PC-9 (cell line): Measurements from ENCODE around the gene LRRC1. TPM values are rescaled to one million over a fixed set of nuclear protein-coding genes. Genes with fewer than 3 reads are reported as not detected.

Source experiments
- BruUV-seq: library from RNA; stranded (reverse); fragments of 400-500 nt; replicated peaks from 2 replicates; lab custom pipeline; 2021; lab: Mats Ljungman, UMichigan
- CTCF ChIA-PET: fragments of 300-600 bp; sonication (Branson Sonifier 250); formaldehyde crosslinking; loops from one replicate; lab custom pipeline; 2022; ENCODE audit warnings: antibody characterized with exemption; lab: Charles Lee
- POLR2A ChIA-PET: fragments of 300-600 bp; sonication (Branson Sonifier 250); formaldehyde crosslinking; loops from one replicate; lab custom pipeline; 2022; ENCODE audit warnings: antibody characterized with exemption; ENCODE audit not compliant: unreplicated experiment; lab: Charles Lee
- DNase-seq, 2 experiments: peaks; one replicate each; pipeline versions ENCODE4 v3.0.0 to v3.0.0-alpha.2; 2015 to 2022; ENCODE audit warnings: mixed read lengths in 1 of 2
- H2AFZ ChIP-seq: fragments of 200-600 bp; sonication (generic); 2 replicates; pipeline ENCODE4 v1.8.1; 2017; ENCODE audit warnings: antibody characterized with exemption
- H3F3A ChIP-seq: fragments of 200-600 bp; sonication (generic); 2 replicates; pipeline ENCODE4 v1.8.1; 2017; ENCODE audit warnings: antibody characterized with exemption, mild to moderate bottlenecking, low read depth; ENCODE audit not compliant: insufficient read depth
- H3K27ac ChIP-seq: fragments of 200-600 bp; sonication (generic); 2 replicates; pipeline ENCODE4 v1.6.1; 2016; ENCODE audit warnings: mixed run types
- H3K27me3 ChIP-seq: fragments of 200-600 bp; sonication (generic); 2 replicates; pipeline ENCODE4 v1.6.1; 2016; ENCODE audit warnings: low read depth, mixed run types; ENCODE audit not compliant: insufficient read depth
- H3K36me3 ChIP-seq: fragments of 200-600 bp; sonication (generic); 2 replicates; pipeline ENCODE4 v1.6.1; 2016; ENCODE audit warnings: low read depth, mixed run types
- H3K4me1 ChIP-seq: fragments of 200-600 bp; sonication (generic); replicated peaks from 2 replicates; pipeline ENCODE4 v1.6.1; 2016; ENCODE audit warnings: mixed run types; ENCODE audit not compliant: insufficient read depth
- H3K4me2 ChIP-seq: fragments of 200-600 bp; sonication (generic); 2 replicates; pipeline ENCODE4 v1.6.1; 2017; ENCODE audit warnings: mixed run types
- H3K4me3 ChIP-seq: fragments of 200-600 bp; sonication (generic); 2 replicates; pipeline ENCODE4 v1.6.1; 2016; ENCODE audit warnings: mixed run types
- H3K79me2 ChIP-seq: fragments of 200-600 bp; sonication (generic); 2 replicates; pipeline ENCODE4 v1.6.1; 2017; ENCODE audit warnings: low read depth, mixed run types
- H3K9me2 ChIP-seq: fragments of 200-600 bp; sonication (generic); 2 replicates; pipeline ENCODE4 v1.8.1; 2017; ENCODE audit warnings: mild to moderate bottlenecking; ENCODE audit not compliant: insufficient read depth
- H3K9me3 ChIP-seq: fragments of 200-600 bp; sonication (generic); 2 replicates; pipeline ENCODE4 v1.8.1; 2016; ENCODE audit warnings: low read depth; ENCODE audit not compliant: insufficient read depth
- H4K20me1 ChIP-seq: fragments of 200-600 bp; sonication (generic); 2 replicates; pipeline ENCODE4 v1.8.1; 2017; ENCODE audit not compliant: insufficient read depth
- CTCF ChIP-seq: fragments of 200-600 bp; sonication (generic); conservative IDR thresholded peaks from 2 replicates; pipeline ENCODE4 v1.6.1; 2017; ENCODE audit warnings: mixed run types, antibody characterized with exemption, mild to moderate bottlenecking, moderate library complexity
- EZH2 ChIP-seq: fragments of 200-600 bp; sonication (generic); IDR thresholded peaks from 2 replicates; pipeline ENCODE4 v1.8.0; 2017; ENCODE audit warnings: antibody characterized with exemption, low read depth
- intact Hi-C: fragments of 100-400 bp; cut with micrococcal nuclease; formaldehyde crosslinking; loops from one replicate; pipeline ENCODE4 v1.10.0; 2022; ENCODE audit not compliant: unreplicated experiment
- total RNA-seq: library from RNA; stranded (reverse); gene quantifications from 2 replicates; pipeline ENCODE4 v1.2.3, GENCODE V29; 2021

The LRRC1 gene
- total RNA-seq, 1 experiment from 2014 or later: 26.4 TPM

GRCh38 chr6:53795340-53795701, 516 bp downstream of the LRRC1 start:
- ChIA-PET CTCF (interaction anchor here (0.8 to 5.0 kb wide), 2 partner anchors 71 to 161 kb away, joined by 4 to 23 read pairs; no protein-coding TSS in a partner anchor), POLR2A (interaction anchor here (0.5 to 1.1 kb wide), 3 partner anchors 67 to 180 kb away, joined by 3 to 6 read pairs (median 3); no protein-coding TSS in a partner anchor)
- BruUV-seq: TSS peak; percentile 19
- H3K4me3 ChIP-seq: peak overlapping the region; percentile 86
- intact Hi-C loops: loop anchor here (1.0 to 10.0 kb wide), 3 partner anchors 132 to 301 kb away; no protein-coding TSS in a partner anchor
- 0 out of 2 replicates have a peak, but pooled peaks cover under 1% of the 10 kb centered on the region for H3K9me3 ChIP-seq
- peak overlapping the region; percentile 85 for H3K4me2 ChIP-seq
- H4K20me1 ChIP-seq: peaks cover 4% of the 10 kb centered on the region; the same call in 1 of the 2 replicates
- H3F3A ChIP-seq: peaks cover 19% of the 10 kb centered on the region
- H3K4me1 ChIP-seq: peaks cover 32% of the 10 kb centered on the region
- H2AFZ ChIP-seq: peak overlapping the region; percentile 92
- no peaks in the 10 kb centered on the region for H3K36me3 ChIP-seq
- peak overlapping the region; percentile 70 for H3K27ac ChIP-seq
- H3K27me3 ChIP-seq: no peaks in the 10 kb centered on the region
- no peaks in the 10 kb centered on the region for H3K9me2 ChIP-seq
- H3K79me2 ChIP-seq: peaks cover 55% of the 10 kb centered on the region
- peak in 1 of 2 experiments; percentile 36 for DNase-seq
- TF ChIP-seq CTCF: no peak
- TF ChIP-seq EZH2: no peak

GRCh38 chr6:53795702-53796450, 1.1 kb downstream of the LRRC1 start:
- Histone ChIP-seq H2AFZ (peak overlapping the region; percentile 92), H3K9me3 (no peaks in the 10 kb centered on the region), H3K36me3 (no peaks in the 10 kb centered on the region), H3F3A (peaks cover 19% of the 10 kb centered on the region), H3K27me3 (no peaks in the 10 kb centered on the region), H4K20me1 (peaks cover 4% of the 10 kb centered on the region; the same call in 1 of the 2 replicates), H3K27ac (peak overlapping the region; percentile 70), H3K4me1 (peaks cover 32% of the 10 kb centered on the region), H3K4me2 (peak overlapping the region; percentile 85), H3K79me2 (peaks cover 61% of the 10 kb centered on the region), H3K9me2 (no peaks in the 10 kb centered on the region), H3K4me3 (peak overlapping the region; percentile 86)
- POLR2A ChIA-PET: interaction anchor here (0.5 to 1.1 kb wide), 3 partner anchors 72 to 248 kb away, joined by 3 to 6 read pairs (median 4); no protein-coding TSS in a partner anchor
- no peak for TF ChIP-seq EZH2
- no peak for TF ChIP-seq CTCF
- CTCF ChIA-PET: interaction anchor here (0.8 to 5.0 kb wide), 3 partner anchors 68 to 160 kb away, joined by 3 to 23 read pairs (median 4); no protein-coding TSS in a partner anchor
- peak; percentile 48 to 54 for DNase-seq
- BruUV-seq: no TSS peak
- intact Hi-C loops: loop anchor here (1.0 to 10.0 kb wide), 3 partner anchors 131 to 301 kb away; no protein-coding TSS in a partner anchor

GRCh38 chr6:53796451-53796780, 1.6 kb downstream of the LRRC1 start:
- H3K4me3 ChIP-seq: peak overlapping the region; percentile 86
- H3K9me2 ChIP-seq: no peaks in the 10 kb centered on the region
- CTCF ChIA-PET: interaction anchor here (0.8 to 5.0 kb wide), 3 partner anchors 68 to 160 kb away, joined by 3 to 23 read pairs (median 4); no protein-coding TSS in a partner anchor
- no peaks in the 10 kb centered on the region for H3K36me3 ChIP-seq
- POLR2A ChIA-PET: interaction anchor here (0.5 to 1.1 kb wide), 3 partner anchors 181 to 637 kb away, joined by 4 to 20 read pairs (median 6); no protein-coding TSS in a partner anchor
- DNase-seq: no peak
- no peaks in the 10 kb centered on the region for H3K9me3 ChIP-seq
- no peak for TF ChIP-seq EZH2
- no peak for TF ChIP-seq CTCF
- no peaks in the 10 kb centered on the region for H3K27me3 ChIP-seq
- peak overlapping the region; percentile 92 for H2AFZ ChIP-seq
- H3F3A ChIP-seq: peaks cover 19% of the 10 kb centered on the region
- peak overlapping the region; percentile 85 for H3K4me2 ChIP-seq
- H4K20me1 ChIP-seq: peaks cover 4% of the 10 kb centered on the region; the same call in 1 of the 2 replicates
- BruUV-seq: no TSS peak
- H3K27ac ChIP-seq: peak overlapping the region; percentile 70
- peaks cover 66% of the 10 kb centered on the region for H3K79me2 ChIP-seq
- intact Hi-C loops: loop anchor here (10.0 kb wide), 2 partner anchors 142 to 302 kb away; no protein-coding TSS in a partner anchor
- H3K4me1 ChIP-seq: peaks cover 32% of the 10 kb centered on the region
